ENCODE measurements around the gene TTC39C.

TTC39C gene

DNA sequence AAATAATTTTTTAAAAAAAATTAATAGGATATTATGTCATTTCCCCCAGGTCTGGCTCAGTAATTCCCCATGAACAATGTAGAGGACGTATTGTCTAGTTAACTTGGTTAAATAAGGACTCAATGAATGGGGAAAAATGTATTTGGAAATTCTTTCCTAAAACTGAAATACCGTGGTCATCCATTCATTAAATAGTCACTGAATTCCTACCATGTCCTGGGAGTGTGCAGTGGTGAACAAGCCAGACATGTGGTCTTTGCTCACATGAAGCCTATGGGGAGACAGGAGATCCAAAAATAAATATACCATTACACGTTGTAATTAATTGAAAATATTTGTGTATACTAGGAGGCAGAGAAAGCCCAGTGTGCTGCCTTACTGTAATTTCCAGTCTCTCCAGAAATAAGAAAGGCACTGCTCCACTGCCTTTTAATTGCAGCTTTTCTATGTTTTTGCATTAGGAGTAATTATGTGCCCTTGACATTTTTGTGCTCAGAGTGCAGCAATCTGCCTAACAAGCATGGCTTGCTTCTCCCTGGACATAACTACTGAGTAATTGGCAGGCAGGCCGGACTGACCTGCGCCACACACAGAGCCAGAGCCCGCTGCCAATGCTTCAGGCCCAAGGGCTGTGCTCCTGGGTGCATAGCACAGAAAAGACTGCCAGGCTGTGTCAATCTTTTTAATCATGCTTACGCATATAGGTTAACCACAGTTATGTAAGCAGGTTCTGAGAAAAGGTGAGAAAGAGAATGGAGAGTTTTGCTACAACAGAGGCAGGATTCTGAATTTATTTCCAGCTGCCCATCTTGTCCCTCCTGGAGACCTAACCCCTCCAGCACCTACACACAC is 22.2 kb upstream of the TTC39C start:
- no peak for DNase-seq (ENCODE audit: low spot score)

DNA sequence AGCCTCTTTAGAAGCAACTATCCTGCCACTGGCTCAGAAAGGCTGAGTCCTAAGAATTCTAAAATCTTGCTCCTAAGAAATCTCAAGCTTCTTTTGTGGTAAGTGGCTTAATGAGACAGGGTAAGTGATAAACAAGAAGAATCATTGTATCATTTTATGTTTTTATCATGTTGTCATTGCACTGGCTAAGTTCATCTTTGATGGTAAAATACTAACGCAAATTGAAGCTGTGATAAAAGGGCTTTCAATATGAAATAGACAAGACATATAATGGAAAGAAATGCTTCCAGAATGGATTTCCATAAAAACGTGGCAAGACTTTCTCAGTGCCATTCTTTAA is 21.6 kb upstream of the TTC39C start:
- no peak for DNase-seq (ENCODE audit: low spot score)

DNA sequence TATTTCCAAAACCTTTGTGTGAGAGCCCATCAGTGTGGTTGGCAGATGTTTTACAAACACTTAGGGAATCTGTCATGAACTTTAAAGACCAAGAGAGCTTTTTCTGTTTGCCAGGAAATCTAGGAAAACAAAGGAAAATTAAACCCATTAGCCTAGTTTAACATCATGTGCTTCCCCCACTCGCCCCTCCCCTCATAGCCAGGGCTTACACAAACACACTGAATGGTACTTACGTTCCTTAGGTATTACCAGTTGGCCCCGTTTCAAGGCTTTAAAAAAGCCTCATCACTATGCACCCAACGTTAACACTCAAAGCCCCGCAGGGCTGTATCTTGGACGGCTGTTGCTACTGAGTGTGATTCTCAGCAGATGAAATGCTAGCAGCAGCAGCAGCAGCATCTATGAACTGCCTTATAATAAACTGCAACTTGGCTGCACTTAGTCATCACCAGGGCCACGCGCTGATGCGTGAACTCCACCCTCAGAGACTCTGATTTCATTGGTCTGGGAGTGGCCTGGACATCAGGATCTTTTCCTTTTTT is 20.1 kb upstream of the TTC39C start:
- no peak for DNase-seq (ENCODE audit: low spot score)

DNA sequence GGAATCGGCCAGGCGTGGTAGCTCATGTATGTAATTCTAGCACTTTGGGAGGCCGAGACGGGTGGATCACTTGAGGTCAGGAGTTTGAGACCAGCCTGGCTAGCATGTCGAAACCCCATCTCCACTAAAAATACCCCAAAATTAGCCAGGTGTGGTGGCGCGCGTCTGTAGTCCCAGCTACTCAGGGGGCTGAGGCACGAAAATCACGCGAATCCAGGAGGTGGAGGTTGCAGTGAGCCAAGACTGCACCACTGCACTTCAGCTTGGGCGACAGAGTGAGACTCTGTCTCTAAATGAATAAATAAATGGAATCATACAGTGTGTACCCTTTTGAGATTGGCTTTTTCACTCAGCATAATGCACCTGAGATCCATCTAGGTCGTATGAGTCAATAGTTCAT is 19.4 kb upstream of the TTC39C start:
- DNase-seq (ENCODE audit: low spot score) = no peak

DNA sequence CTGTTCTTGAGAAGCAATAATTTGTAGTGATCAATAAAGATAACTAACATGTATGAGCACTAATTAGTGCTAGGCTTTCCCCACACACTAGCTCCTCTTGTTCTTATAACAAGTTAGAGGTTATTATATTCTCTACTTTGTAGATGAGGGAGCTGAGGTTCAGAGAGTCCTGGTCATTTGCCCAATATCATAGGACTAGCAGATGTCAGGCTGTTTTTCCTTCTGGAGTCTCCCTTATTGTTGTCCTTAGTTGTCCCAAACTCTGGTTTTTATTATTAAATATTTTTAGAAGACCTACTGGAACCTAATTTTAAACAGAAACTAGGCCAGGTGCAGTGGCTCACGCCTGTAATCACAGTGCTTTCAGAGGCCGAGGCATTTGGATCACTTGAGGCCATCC is 16.5 kb upstream of the TTC39C start:
- DNase-seq (ENCODE audit: low spot score) = no peak

DNA sequence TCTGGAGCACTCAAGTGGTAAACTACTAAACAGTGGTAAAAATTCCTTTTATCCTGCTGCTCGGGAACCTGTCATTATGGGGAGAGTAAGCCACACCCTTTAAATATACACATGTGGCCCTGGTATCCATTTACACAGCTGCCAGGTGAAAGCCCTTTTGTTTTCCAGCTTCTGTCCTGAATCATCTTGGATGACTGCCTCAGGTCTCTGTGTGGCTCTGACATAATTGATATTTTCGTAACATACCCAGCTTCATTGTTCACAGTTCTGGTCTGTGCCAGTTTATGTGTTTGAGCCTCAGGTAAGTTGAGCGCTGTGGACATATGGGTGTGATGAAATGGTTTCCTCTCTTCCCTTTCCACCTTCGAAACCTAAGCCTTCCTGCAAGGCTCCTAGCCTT is 15.7 kb upstream of the TTC39C start:
- DNase-seq (ENCODE audit: low spot score) = no peak

DNA sequence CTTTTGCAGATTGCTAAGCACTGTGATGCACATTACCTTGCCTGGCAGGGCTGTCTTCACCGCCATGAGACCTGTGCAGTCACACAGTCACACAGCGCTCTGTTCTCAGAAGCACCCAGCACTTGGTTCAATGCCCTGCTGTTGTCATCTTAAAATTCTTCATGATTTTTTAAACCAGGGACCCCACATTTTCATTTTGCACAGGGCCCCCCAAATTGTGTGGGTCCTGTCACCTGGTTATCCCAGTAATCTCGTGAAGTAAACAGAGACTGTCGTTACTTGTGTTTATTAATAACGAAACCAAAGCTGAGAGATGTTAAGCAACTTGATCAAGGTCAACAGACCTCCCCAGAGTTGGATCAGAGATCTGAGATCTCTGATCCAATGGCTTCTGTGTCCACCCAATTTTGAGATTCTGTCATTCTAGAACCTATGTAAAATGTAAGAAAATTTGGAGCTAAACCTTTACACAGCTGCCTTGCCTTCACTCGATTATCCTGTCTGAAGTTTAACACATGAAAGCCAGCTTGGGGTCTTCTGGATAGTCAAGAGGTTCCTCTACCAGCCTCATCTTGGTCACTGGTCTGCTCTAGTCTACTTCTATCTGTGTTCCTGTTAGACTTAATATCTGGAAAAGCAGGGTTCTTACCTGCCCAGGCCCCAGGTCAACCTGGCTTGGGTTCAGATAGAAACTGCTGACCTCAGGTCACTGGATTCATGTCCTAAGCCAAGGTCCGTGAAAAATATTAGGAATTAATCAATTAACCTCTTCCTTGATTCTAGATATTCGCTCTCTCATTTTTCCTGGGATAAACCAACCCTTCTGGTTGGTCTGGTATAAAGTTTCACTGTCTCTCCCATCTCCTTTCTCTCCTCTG is 13.7 kb upstream of the TTC39C start:
- DNase-seq (ENCODE audit: low spot score) = no peak

DNA sequence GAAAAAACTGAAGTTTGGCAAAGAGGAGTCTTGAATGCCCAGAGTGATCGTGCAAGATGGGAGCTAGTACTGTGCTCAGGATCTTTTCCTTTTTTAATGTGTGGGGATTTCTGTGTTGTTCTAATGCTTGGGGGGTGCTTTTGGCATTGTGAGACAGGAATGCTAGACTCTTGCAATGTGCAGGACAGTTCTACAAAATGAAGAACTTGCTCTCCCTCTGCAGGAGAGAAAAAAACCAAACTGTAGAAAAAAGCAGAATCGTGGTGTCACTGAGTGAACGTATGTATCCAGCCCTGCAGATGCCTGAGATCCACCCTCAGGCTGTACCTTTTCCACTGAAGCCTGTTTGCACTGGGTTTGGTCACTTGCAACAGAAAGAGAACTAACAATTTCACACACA is 12.1 kb upstream of the TTC39C start:
- no peak for DNase-seq (ENCODE audit: low spot score)

DNA sequence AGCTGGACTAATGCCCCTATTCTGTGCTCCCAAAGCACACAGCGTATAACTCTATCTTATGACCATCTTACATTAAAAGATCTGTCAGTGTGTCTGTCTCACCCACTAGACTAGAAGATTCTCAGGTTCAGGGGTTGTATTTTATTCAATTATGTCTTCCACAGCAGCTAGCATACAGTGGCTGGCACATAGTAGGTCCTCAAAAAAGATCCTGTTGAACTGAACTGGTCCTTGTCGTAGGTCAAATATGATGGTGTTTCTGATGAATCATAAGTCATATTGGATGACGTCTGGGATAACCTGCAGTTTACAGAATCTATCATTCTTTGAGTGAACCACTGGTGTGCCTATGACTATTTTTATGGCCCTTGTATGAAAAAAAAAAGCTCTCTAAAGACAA is 11.3 kb upstream of the TTC39C start:
- no peak for DNase-seq (ENCODE audit: low spot score)

DNA sequence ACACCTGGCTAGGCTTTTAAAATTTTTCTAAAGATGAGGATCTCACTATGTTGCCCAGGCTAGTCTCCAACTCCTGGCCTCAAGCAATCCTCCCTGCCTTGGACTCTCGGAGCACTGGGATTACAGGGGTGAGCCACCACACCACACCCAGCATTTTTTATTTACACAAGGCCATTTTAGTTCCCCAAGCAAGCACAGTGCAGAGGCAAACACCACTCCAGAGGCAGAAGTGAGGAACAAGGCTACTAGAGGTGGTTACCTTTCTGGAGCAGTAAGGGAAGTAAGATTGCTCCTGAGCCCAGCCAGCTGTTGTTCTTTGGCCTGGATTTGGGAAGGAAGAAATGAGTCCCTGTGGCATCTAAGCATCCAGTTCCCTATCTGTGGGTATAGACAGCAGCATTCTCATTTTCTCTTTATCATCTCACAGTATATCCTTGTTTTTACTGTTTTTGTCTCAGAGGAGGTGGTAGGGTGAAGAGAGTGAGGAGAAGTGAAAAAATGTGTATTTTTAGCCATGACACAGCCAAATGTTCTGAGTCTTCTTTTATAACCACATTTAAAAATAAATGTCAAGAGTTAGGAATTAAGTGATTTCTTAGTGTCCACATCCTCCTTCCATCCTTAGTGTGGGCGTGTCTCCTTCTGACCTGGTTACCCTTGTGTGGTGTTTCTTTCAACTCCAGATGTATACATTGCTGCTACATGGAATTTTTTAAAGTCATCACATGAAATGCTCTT is 10.5 kb upstream of the TTC39C start:
- no peak for DNase-seq (ENCODE audit: low spot score)

DNA sequence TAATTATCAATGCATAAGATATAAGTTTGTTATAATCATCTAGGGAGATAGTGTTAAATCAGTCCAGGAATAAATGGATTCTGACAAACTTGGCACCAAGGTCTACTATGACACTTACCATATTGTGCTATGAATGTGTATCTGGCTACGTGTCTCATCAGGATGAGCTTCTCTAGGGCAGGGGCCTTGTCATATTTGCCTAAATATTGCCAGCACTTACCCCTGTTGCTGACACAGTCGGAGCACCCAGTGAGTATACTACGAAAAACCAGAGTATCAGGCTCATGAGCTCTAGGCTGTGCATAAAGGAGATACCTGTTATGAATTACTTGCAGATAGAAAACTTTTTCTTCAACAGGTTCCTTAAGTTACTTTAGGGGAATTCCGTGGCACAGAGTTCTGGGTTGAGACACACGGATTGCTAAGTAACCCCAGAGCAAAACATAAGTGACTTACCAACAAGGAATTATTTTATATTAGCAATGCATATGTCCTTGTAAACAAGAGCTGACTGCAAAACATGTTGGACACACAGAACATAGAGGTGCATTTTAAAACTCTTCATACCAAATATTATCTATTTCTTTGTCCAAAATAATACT is 7.7 kb upstream of the TTC39C start:
- DNase-seq (ENCODE audit: low spot score) = no peak

DNA sequence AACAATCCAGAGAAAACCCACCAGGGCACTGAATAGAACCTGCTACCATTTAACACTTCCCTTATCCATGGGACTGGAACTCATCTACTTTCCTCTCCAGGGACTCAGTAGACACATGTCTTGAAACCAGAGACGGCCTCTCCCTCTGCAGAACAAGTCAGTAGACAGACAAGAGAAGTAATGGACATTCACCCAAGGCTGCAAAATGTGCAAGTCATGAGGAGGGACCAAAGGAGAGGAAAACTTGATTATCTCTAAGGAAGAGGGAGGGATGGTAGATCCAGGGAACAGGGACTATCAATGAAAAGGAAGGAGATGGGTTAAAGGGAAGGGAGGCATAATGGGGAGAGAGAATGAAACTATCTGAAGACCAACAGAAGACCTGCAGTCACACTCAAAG is 5.3 kb upstream of the TTC39C start:
- no peak for DNase-seq (ENCODE audit: low spot score)

DNA sequence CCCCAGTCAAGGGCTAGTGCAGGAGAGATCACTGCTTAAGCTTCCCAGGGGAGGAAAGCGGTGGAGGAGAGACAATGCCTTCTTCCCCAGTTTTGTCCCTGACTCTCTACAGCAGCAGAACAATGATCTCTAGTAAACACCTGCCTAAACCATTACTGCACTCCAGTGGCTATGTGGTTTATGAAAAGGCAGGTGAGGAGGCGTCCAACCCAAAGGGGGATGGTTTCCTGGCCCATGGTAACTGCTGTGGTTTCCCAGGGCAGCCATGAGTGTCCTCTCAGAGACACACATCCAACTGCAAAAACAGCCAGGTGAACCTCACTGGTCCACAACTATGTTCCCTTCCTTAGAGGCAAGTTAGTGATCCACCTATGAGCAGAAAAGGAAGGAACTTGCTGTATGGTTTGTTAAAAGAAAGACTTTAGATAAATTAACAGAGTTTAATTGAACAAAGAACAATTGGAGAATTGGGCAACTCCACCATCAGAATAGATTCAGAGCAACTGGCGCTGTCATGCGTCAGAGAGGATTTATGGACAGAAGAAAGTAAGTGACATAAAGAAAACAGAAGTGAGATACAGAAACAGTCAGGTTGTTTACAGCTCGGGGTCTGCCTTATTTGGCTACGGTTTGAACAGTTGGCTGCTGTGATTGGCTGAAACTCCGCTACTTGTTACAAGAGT is 4.8 kb upstream of the TTC39C start:
- no peak for DNase-seq (ENCODE audit: low spot score)

DNA sequence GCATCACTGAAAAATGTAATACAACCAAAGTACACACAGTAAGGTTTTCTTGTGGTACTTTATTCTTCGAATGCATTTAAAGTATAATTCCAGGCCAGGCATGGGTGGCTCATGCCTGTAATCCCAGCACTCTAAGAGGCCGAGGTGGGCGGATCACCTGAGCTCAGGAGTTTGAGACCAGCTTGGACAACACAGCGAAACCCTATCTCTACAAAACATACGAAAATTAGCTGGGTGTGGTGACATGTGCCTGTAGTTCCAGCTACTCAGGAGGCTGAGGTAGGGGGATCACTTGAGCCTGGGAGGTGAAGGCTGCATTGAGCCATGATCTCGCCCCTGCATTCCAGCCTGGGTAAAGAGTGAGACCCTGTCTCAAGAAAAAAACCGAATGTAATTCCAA is 3.9 kb upstream of the TTC39C start:
- DNase-seq (ENCODE audit: low spot score) = no peak

DNA sequence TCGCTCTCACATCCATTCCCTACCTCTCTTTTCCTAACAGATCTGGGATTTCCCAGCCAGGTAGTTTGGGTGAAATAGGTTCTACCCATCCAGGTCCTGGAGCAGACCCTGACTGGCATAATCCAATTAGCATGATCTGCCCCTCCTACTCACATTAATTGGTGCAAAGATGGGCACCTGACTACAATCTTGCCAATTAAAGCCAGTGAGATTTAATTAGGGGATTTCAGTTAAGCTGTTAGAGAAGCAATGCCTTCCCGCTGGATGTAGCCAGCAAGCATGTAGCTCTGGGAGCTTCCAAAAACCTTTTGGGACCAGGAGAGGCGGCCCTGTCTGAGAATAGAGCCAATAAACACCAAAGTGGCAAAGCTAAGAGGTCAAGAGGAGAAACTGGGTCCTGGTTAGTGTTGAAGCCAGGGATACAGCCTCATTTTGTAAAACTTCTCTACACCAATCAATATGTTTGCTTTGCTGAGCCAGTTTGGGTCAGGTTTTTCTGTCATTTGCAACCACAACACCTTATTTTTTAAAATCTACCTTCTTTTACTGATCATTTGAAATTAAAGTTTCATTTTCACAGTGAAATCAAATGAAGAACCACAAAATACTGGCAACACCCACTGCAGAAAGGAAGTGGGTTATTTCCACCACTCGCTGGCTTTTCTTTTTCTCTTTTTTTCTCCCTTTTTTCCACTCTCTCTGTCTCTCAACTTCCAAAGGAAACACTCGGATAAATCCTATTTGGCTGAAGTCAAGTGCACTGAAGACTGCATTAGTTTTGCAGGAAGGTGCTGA is 3.2 kb upstream of the TTC39C start:
- no peak for DNase-seq (ENCODE audit: low spot score)

DNA sequence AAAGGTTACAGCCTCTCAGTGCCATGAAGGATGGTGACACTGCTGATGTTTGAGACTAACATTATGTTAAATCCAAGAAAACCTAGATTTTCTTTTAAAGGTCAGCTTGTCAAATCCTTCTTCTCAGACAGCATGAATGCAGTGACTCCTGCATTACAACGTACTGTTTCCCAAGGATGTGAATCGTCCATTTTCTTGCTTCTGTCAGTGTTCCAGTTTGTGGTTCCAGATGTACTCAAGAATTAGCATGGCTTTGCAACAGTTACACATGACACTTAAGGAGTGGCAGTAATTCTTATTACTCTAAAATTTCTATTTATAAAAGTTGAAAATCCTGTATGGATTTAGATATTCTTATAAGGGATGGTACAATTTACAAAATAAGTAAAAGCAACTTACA is 1.5 kb upstream of the TTC39C start:
- DNase-seq (ENCODE audit: low spot score) = no peak

DNA sequence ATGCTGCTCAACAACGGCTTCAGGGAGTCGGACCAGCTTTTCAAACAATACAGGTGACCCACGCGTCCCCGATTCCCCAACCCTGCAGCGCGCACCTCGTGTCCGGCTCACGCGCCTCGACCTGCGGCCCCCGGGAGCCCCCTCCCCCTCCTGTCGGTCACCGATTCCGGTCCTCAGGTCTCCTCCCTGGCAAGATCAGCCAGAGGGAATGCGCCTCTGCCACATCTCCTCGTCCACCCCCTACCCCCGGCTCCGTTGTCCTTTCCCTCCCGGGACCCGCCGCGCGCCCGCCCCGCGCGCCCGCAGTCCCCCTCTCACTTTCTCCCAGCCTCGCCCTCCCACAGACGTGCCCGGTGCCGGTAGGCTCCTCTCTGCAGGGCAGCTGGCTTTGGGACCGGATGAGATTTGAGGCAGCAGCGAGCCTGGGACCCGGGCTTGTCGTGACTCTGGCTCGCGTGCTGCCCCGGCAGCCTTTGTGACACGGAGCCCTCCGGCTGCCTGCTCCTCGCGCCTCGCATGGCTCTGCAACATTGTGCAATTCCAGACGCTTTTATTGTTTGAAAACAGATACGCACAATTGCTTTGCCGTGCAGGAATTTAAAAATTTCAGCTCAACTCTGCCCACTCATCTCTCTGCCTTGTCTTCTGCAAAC is 558 bp downstream of the TTC39C start:
- no peak for DNase-seq (ENCODE audit: low spot score)

DNA sequence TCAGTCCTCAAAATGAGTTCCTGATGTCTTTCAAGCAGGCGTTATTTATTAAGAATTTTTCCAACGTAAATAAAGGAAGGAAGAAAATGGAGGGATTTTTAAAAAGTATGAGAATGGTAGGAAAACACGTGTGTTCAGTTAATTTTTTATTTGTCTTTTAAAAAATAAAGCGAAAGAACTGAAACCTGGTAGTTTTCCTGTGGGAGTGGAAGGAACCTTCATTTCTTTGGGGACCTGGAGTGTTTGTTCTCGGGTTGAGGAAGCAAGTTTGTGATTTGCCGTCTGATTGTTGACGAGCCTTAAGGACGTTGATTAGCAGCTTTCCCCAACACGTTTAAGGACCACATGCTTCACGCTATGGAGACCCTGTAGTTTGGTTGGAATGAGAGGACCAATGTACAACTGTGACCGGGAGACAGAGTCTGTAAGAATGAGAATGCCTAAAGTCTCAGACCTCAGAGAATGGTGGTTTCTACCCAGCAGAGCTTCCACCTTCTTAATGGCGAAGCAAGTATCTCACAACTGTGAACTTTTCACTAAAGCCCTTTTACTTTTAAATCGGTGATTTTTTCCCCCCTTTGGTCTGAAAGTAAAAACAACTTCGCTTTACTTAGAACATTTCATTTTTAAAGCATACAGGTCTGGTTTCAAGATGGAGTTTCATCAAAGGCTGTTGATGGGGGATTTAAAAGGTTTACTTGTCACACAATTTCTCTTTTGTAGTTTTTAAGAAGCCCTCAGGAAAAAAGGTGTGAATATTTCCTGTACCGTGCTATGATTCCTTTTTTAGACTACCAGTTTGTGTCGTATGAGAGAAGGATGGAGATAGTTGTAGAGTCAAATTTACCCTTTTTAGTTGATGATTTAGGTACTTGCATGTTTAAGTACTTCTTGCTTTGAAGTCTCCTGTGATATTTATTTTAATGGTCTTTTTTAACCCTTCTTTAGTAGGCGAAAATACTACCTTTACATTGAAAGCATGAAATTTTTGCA is 1.4 kb downstream of the TTC39C start:
- DNase-seq (ENCODE audit: low spot score) = no peak

DNA sequence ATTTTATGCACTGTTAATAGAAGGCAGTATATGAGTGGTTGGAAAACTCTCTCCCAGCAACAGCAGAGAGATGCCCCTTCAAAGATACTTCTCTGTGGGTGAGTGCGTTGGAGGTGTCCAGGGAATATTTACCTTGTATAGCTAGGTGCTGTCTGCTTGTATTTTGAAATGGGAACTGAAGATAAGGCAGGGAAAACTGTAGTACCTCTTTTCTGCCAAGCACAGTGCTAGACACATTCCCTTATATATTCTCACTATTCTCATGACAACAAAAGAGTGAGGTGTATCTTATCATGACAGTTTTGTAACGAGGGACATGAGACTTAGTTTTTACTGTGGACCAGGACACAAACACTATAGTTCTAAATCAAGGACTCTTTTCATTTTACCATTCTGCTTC is 2.1 kb downstream of the TTC39C start:
- no peak for DNase-seq (ENCODE audit: low spot score)
